Amygdala (tissue), 56 donors: ENCODE results near the gene PLEKHA6.

Experiments
- DNase-seq, 56 donors: peaks; one replicate each; lab custom pipeline; 2025; lab: John Stamatoyannopoulos, UW

The PLEKHA6 gene

DNA sequence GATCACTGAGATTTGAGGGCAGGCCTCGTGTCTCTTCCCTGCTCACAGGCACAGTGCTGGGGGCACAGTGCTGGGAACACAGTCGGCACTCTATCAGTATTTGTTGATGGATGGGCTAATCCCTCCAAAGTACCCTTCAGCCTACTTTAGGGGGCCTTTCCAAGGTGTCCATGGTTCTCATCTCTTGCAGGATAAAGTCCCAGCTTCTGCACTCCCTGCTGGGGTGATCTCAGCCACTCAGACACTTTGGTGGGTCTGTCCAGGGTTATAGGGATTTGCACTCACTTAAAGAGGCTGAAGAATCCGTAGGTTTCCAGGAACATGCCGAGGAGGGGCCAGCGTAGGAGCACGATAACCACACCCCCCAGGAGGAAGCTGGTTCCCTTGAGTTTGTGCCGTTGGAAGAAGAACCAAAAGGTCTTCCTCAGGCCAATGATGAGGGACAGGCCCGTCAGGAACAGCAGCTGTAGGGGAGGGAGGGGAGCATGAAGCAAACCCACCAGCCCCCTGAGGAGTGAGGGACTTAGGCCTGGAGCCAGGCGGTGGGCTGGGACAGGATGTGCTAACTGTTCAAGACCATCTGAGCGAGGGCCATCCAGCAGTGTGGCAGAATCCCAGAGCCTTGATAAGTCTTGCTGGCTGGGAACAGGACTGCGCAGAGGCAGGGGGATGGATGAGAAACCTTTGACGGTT is 158.2 kb downstream of the PLEKHA6 start:
- no peak for DNase-seq

DNA sequence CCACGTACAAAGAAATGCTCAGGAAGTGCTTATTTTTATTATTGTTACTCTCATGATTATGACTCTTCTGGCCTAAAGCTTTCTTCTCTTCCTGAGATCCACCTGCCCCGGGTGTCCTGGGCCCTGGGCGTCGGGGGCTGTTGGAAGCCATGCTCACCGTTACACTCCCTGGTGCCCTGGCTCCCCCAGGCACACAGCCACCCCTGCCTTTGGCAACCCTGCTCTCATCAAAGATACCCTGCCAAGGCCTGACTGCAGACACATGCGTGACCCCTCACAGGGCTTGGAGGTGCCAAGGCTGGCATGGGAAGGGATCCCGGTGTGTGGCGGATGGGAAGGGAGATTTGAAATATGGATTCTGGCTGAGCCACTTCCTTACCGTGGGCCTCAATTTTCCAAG is 160.2 kb downstream of the PLEKHA6 start:
- DNase-seq = no peak

DNA sequence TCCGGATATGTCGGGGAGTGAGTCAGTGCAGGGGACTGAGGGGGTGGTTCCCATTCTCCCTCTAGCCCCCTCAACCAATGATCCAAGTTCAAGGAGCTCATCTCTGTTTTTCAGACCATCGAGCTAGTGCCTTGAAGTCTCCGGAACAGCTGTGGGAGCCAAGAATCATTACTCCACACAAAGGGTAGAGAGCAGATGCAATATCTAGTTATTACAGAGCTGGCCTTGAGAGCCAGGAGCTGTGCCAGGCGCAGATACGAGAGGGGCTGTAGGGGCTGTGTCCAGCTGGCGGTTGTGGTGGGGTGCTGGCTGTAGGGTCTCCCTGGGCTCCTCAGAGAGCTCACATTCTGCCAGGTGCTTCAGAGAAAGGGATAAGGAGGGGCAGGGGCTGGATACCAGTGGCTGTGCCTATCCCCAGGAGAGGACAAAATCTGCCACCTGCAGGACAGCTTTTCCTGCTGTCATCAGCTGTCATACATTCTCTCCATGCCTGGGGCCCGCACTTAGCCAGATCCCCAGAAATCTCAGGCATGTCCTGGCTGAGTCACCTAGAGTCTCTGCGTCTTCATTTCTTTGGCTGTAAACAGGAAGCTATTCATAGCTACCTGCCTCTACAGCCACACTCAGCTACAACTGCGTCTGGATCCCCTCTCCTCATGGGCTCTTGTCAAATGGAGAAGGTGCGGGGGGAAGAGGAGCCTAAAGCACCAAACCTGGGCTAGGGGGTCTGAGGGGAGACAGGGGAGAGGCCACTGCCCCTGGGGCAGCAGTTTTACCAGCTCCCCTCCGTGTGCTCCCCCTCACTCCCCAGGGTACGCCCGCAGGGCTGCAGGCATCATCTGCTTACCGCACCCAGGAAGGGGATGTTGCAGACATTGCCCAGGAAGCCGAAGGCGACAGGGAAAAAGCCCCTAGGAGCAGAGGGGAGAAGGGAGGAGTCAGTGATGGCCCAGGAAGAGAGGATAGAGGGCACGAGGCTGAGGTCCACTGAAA is 161.1 kb downstream of the PLEKHA6 start:
- peak in 3 of 56 donors; percentile 9 to 22 (median 21) for DNase-seq

DNA sequence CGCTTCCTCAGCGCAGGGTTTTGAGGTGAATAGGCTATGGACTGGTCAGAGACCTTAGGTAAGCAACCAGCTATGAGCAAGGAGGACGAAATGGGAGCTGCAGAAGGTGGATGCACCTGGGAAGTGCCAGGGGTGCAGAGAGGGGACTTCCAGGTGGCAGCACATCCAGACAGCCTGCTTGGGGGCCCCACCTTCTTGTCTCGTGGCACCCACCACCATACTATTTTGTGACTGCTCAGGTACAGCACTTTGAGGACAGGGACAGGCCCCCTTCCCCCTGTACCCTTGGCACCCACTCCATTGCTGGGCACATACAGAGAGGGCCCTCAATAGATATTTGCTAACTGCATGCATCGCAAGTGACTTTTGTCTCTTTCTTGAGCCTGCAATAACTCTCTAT is 162.7 kb downstream of the PLEKHA6 start:
- DNase-seq = no peak

DNA sequence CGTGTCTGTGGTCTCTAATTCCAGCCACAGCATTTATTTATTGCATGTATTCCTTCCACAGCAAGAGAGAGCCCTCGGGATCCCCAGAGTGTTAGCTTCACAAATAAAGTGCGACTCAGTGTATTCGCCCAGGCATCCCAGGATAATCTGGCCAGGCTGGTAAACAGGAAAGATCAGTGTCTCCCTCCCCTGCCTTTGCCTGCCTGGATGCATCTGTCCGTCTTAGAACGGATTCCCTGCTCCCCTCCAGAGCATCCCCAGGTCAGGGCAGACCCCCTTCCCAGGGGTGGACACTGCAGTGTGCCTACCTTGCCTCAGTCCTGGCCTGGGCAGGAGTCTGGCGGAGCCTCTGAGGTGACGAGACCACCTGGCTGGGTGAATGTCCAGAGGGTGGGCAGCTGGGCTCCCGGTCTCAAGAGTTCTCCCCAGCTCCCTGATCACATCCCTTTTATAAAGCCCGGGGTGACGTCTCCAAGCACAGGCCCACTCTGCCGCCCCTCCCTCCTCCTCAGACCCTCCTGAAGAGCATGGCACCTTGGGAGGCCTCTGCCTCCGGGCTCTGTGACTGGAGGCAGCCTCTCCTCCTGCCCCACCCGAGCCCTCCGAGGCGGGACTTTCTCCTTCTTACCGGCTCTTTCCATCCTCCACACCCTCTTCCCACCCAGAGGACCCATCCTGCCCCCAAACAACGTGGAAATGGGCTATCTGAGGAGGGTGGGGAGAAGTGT is 163.5 kb downstream of the PLEKHA6 start, which contains the start of gene KISS1:
Gene KISS1, minus strand, starts transcription at position 424 of the 728 bp plus-strand sequence. CDS start 3,615 bp downstream, outside the sequence.
- no peak for DNase-seq

DNA sequence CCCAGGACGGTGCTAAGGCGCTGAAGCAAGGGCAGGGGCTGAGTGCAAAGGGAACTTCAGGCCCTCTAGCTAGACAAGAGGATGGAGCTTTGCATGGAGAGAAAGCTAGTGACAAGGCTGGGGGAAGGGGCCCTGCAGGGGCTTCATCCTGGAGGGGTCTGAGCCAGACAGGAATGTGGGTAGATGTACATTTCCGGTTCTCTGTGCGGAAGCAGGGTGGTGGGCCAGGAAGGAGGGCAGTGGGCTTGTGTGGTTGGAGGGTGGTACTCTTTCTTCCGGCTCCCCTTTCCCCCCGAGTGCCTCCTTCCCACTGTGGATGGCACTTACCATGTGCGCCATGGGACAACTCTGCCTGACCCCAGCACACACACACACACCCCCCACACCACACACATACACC is 165.0 kb downstream of the PLEKHA6 start:
- no peak for DNase-seq

DNA sequence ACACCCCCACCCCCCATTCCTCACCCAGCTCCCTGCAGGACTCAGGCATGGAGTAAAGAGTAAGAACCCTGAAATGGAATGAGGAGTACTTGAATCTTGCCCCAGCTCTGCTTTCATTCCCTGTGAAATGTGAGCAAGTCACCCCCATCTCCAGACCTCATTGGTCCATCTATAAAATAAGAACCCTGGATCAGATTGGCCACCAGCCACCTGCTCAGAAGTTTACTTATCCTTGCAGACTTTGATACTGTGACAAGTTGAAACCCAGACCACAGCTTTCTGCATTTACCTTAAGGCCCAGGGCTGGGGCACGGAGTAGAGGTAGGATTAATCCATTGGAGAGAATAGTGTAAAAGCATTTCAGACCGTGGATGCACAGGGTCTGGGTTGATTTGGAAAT is 165.6 kb downstream of the PLEKHA6 start:
- no peak for DNase-seq

DNA sequence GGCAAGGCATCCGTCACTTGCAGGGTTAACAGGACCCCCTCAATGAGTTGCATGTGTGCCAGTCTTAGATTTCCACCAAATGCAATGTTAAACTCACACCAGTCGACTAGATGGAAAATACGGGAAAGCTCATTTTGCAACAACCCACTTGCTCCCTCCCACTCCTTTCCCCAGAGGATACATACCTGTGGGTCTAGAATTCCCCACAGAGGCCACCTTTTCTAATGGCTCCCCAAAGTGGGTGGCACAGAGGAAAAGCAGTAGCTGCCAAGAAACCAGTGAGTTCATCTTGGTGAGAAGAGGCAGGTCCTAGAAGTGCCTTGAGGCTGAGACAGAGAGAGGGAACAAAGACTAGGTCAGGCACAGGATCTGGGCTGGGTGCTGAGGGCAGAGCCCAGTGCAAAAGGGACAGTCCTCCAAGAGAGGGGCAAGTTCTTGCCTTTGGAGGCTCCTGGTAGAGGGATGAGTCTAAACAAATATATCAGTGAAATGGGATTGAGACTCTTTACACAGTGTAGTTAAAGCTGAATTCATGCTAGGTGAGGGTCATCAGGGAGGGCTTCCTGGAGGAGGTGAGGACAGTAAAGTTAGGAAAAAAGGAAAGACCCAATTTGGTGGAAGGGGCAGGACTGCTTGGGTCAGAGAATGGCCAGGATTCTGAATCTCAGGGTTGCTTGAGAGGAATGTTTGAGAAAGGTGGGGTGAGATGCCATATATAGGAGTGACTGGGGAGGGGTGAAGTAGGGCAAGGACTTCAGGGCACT is 167.0 kb downstream of the PLEKHA6 start:
- DNase-seq = no peak

DNA sequence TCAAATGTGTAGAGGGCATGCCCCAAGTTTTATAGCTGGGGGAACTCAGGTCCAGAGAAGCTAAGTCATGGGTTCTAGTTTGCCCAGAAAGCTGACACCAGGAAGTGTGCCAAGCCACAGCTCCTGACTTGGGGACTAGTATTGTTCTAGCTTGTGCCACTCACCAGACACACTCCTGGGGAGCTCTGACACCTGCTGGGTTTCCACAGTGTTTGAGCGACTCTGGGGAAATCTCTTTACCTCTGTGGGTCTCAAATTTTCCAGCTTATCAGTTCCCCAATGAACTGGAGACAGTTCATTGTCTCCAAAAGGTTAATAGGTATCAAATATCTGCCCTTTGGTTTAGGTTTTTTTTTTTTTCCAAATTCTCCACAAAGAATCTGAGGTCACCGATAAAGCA is 167.7 kb downstream of the PLEKHA6 start:
- DNase-seq = no peak

DNA sequence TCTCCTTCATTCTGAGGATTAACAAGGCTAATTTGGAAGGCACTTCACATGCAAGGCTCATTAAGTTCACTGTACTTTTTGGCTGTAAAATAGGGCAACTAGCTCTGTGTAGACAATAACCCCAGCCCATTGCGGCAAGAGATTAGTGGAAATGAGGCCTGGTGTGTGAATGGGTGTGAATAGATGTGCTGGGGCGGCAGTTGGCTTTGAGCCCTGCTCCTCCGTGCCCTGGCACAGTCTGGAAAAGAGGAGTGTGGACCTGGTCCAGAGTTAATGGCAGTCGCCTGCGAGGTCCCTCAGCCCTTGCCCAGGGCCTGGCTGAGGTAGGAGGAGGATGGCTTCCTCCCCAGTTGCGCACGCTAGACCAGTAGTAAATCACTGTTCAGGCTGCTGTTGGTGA is 168.3 kb downstream of the PLEKHA6 start:
- peak in 41 of 56 donors; percentile 13 to 80 (median 51) for DNase-seq

DNA sequence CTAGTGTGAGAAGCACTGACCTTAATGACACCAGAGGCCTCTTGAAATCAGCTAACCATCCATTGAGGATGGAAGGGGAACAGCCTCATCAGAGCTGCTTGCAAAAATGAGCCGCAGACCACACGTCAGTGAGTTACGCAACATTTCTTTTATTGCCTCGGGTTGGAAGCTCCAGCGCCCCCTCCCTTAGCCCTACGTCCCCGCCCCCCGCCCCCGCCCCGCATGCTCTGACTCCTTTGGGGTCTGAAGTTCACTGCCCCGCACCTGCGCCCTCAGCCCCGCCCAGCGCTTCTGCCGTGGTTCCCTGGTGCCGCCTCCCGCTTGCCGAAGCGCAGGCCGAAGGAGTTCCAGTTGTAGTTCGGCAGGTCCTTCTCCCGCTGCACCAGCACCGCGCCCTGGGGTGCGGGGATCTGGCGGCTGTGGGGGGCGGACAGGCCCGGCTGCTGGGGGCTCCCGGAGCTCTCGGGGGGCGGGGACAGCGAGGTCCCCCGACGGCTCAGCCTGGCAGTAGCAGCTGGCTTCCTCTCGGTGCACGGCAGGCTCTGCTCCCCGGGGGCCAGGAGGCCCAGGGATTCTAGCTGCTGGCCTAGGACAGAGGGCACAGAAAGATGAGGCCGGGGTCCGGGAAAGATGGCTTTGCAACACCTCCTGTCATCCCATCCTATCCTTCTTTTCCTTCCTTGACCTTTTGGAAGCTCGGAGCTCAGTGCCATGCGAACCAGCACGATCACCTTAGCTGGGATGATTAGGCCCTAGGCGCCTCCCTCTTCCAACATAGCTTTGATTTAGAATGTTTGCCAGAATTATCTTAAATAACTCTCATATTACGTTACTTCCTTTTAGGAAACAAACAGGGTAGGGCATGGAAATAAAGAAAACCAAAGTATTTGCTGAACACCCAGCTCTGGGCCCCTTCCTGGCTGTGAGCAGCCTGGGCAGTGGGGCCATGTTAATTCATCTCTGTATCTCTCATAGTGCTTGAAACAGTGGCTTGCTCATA is 169.2 kb downstream of the PLEKHA6 start:
- DNase-seq = no peak

DNA sequence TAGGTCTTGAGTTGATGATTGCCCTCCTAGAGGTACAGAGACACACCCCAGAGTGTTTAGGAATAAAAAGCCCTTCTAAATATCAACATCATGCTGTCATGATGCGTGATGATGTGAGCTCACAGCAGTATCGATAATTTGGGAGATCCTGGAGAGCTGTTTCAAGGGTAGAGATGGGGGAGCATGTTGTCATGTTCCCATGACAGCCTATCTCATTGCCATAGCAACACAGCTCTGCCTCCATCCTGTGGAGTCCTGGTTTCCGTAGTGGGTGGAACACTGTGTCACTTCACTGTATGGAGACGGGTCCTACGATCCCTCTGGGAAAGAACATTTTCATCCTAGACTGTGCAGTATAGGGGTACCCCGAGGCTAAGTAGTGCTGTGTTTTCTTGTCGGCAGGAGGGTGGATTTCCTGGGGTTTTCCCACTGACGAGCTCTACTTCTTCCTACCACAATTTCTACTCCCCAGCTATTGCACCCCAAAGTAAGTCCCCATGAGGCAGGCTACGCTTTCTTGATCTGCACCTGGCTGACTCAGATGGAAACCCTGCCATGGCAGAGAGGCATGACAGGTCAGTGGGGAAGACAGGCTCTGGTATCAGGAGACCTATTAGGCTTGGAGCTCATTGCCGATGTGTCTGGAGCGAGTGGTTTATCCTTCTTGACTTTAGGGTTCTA is 170.6 kb downstream of the PLEKHA6 start:
- DNase-seq = peak in 18 of 56 donors; percentile 9 to 42 (median 24)

DNA sequence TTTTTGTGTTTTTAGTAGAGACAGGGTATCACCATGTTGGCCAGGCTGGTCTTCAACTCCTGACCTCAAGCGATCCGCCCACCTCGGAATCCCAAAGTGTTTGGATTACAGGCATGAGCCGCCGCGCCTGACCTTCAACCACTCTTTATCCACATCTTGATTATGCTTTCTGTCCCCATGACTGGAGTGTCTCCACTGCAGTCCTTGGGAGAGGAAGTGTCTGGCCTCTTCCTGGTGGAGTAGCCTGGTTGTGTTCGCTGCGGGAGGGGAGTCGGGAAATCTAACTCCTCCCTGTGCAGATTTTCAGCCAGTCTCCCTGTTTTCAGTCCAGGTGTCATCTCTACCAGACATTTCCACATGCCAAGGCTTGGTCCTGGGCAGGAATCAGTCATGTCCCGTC is 173.1 kb downstream of the PLEKHA6 start:
- DNase-seq = no peak

DNA sequence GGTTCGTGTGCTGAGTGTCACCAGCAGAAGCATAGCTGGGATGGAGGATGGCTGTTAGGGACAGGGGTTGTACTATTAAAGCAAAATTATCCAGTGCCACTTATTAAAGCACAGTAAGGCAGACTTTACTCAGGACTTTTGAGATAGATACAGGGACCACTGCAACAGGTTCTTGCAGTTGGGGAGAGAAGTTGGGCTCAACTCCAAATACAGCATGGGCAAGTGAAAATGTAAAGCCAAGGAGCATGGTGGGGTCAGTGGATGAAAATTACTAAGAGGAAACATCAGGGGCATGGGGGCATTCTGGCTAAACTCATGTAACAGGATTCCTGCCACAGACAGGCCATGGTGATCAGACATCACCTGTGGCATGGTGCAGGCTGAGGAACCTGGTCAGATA is 178.6 kb downstream of the PLEKHA6 start:
- DNase-seq = no peak

DNA sequence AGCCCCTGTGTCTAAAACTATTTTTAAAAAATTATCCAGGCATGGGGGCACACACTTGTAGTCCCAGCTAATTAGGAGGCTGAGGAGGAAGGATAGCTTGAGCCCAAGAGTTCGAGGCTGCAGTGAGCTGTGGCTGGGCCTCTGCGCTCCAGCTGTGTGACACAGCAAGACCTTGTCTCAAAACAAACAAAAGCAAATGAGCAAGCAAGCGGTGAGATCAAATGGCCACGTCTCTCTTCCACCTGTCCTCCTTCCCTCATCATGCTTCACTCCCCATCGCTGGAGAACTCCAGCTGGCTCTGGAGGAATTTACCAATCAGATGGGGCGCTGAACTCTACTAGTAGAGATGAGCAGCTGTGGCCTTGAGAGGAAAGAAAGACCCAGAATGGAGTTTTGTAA is 179.6 kb downstream of the PLEKHA6 start:
- no peak for DNase-seq

DNA sequence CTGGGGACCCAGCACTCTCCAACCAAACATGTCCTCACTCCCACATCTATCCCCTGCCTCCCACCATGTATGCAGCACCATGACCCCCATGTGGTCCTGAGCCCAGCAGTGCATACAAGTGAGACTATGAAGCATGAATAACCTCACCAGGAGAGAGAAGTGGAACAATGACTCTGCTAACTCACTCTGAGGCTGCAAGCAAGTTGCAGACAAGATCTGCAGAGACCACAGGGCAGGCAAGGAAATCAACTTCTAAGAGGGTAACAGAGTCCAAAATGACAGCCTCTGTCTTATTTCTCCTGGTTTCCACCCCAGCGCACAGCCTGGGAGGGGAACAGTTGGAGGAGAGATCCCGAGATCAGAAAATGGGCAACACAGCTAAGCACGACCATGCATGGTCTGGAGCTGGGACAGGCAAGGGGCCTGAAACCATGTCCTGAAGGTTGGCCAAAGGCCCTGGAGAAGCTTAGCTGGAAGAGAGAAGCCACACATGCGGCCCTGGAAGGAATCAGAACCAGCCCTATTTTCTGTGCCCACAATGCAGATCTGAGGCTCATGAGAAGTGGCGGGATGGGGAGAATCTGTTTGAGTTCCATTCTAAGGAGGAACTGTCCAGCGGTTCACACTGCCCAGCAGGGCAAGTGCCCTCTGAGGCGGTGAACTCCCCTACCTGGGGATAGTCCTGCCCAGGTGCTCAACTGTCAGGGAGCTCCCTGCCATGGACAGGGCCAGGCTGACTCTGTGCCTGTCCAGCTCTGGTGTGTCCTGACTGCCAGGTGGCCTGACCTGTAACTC is 181.0 kb downstream of the PLEKHA6 start:
- DNase-seq = no peak

DNA sequence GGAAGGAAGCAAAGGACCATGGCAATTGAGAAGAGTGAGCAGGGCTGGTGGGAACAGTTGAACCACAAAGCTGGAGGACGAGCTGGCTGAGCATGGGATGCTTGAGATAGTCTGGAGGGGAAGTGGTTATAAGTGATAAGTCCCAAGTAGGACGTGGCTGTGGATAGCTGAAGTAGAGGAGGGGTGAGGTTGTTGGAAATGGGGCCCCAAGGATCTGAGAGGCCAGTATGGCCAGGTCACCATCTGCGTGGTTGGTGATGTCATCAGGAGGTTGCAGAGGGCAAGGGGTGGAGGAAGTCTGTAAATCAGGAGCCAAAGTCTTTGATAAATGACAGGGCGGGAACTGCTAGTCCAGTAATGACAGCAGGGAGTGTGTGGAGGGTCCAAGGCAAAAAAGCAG is 182.6 kb downstream of the PLEKHA6 start:
- no peak for DNase-seq
